Measurements from ENCODE around the gene TNFRSF8. TPM values are rescaled to one million over a fixed set of nuclear protein-coding genes. Genes with fewer than 3 reads are reported as not detected.

TNFRSF8 gene
- polyA plus RNA-seq, 1 of the 3 experiments (the other 2 are of a cell fraction) = 0.07 TPM

GRCh38 chr1:12183095-12183794 is 120.1 kb downstream of the TNFRSF8 start:
- Histone ChIP-seq H3K27me3 (ENCODE audit: insufficient read depth) (no peaks in the 10 kb centered on the region), H2AFZ (ENCODE audit: low read depth) (no peak overlapping the region), H3K9me3 (no peaks in the 10 kb centered on the region), H3K79me2 (ENCODE audit: insufficient read depth) (no peaks in the 10 kb centered on the region), H3K4me1 (ENCODE audit: control insufficient read depth in 1 of 2, insufficient read depth in 2 of 2, low read depth in 1 of 2, low read length in 1 of 2) (peaks cover 12 to 30% of the 10 kb centered on the region in 2 experiments), H3K9me2 (no peaks in the 10 kb centered on the region), H4K20me1 (ENCODE audit: insufficient read depth) (no peaks in the 10 kb centered on the region), H3K36me3 (replicated peaks in 1 of 2; ENCODE audit: control insufficient read depth in 1 of 2, insufficient read depth in 2 of 2, low read length in 1 of 2) (no peaks in the 10 kb centered on the region), H3K27ac (ENCODE audit: low read depth in 2 of 2, low read length in 1 of 2) (no peak overlapping the region), H3K4me2 (no peak overlapping the region), H3K9ac (no peak overlapping the region), H3K4me3 (ENCODE audit: low read depth in 2 of 2, low read length in 1 of 2) (no peak overlapping the region), H3F3A (replicated peaks; ENCODE audit: insufficient read depth) (peaks cover 4% of the 10 kb centered on the region)
- TF ChIP-seq ZBTB33 (IDR thresholded peaks at IDR 0.05; ENCODE audit: borderline replicate concordance, low read depth) (no peak), FOXM1 (IDR thresholded peaks at IDR 0.05; ENCODE audit: low read depth) (no peak), GATA2 (CRISPR knock-in tag; IDR thresholded peaks at IDR 0.05) (no peak), RCOR1 (IDR thresholded peaks at IDR 0.05; ENCODE audit: low read length) (no peak), TCF12 (IDR thresholded peaks at IDR 0.05) (no peak), POLR2AphosphoS5 (IDR thresholded peaks at IDR 0.05; ENCODE audit: low read depth, low read length) (no peak), EP300 (IDR thresholded peaks at IDR 0.05; ENCODE audit: borderline replicate concordance in 1 of 2, low read depth in 1 of 2, low read length in 1 of 2) (no peak)
- TF ChIP-seq, protein P1, sequence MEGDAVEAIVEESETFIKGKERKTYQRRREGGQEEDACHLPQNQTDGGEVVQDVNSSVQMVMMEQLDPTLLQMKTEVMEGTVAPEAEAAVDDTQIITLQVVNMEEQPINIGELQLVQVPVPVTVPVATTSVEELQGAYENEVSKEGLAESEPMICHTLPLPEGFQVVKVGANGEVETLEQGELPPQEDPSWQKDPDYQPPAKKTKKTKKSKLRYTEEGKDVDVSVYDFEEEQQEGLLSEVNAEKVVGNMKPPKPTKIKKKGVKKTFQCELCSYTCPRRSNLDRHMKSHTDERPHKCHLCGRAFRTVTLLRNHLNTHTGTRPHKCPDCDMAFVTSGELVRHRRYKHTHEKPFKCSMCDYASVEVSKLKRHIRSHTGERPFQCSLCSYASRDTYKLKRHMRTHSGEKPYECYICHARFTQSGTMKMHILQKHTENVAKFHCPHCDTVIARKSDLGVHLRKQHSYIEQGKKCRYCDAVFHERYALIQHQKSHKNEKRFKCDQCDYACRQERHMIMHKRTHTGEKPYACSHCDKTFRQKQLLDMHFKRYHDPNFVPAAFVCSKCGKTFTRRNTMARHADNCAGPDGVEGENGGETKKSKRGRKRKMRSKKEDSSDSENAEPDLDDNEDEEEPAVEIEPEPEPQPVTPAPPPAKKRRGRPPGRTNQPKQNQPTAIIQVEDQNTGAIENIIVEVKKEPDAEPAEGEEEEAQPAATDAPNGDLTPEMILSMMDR (IDR thresholded peaks at IDR 0.05) = no peak
- TF ChIP-seq, protein P2, sequence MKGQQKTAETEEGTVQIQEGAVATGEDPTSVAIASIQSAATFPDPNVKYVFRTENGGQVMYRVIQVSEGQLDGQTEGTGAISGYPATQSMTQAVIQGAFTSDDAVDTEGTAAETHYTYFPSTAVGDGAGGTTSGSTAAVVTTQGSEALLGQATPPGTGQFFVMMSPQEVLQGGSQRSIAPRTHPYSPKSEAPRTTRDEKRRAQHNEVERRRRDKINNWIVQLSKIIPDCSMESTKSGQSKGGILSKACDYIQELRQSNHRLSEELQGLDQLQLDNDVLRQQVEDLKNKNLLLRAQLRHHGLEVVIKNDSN (IDR thresholded peaks at IDR 0.05; ENCODE audit: borderline replicate concordance, low read depth) = no peak
- ChIA-PET POLR2A (no interaction called here), CTCF (interaction anchor here (0.9 to 6.2 kb wide), 5 partner anchors 18 to 437 kb away, joined by 3 to 79 read pairs (median 5); no protein-coding TSS in a partner anchor)
- 96% methylated on average over 7 of the region's 7 CpGs for WGBS (ENCODE audit: low lambda C conversion rate)
- no peak for DNase-seq

DNA sequence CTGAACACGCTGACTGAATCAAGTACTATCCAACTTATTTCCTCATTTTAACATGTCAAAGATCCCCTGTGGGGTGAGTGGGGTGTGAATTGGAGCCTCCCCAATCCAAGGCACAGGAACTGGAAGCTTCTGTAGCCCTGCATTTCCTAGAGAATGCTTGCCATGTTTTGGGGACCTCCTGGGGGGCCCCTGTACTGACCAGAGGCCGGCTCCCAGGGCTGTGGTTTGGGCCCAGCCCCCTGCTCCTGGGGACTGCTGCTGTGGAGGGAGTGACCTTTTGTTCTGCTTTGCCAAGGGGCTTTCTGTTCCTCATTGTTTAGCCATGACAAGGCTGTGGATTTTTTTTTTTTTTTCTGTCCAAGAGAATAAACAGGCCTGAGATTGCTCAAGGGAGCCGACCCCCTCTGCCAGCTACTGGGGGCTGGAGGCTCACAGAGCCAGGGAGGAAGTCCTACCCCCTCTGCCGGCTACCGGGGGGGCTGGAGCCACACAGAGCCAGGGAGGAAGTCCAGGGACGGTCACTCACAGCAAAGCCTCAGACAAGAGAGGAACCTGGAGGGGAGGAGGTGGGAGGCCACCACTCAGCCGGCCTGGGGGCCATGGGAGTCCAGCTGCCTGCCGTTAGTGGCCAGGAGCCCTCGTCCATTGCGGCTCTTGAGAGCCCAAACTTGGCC is 121.0 kb downstream of the TNFRSF8 start:
- H3K27me3 ChIP-seq (ENCODE audit: insufficient read depth) = no peaks in the 10 kb centered on the region
- no peaks in the 10 kb centered on the region for H3K36me3 ChIP-seq (replicated peaks in 1 of 2; ENCODE audit: control insufficient read depth in 1 of 2, insufficient read depth in 2 of 2, low read length in 1 of 2)
- peak overlapping the region; percentile 38 for H3K9ac ChIP-seq
- peak; percentile 93 for DNase-seq
- H3K9me2 ChIP-seq = no peaks in the 10 kb centered on the region
- ChIA-PET CTCF (interaction anchor here (1.1 to 6.2 kb wide), 6 partner anchors 9 to 346 kb away, joined by 3 to 79 read pairs (median 4); partner anchors contain the start of gene TNFRSF1B), POLR2A (interaction anchor here (0.8 kb wide), 1 partner anchor 14 kb away, joined by 3 read pairs; no protein-coding TSS in a partner anchor)
- peaks cover 4% of the 10 kb centered on the region for H3F3A ChIP-seq (replicated peaks; ENCODE audit: insufficient read depth)
- peak overlapping the region; percentile 91 for H2AFZ ChIP-seq (ENCODE audit: low read depth)
- no peaks in the 10 kb centered on the region for H3K9me3 ChIP-seq
- H3K4me3 ChIP-seq (ENCODE audit: low read depth in 2 of 2, low read length in 1 of 2) = no peak overlapping the region
- peaks cover 10 to 32% of the 10 kb centered on the region in 2 experiments; a peak in 3 of 4 replicates for H3K4me1 ChIP-seq (ENCODE audit: control insufficient read depth in 1 of 2, insufficient read depth in 2 of 2, low read depth in 1 of 2, low read length in 1 of 2)
- H3K79me2 ChIP-seq (ENCODE audit: insufficient read depth) = no peaks in the 10 kb centered on the region
- 21% methylated on average over 7 of the region's 10 CpGs for WGBS (ENCODE audit: low lambda C conversion rate)
- no peaks in the 10 kb centered on the region for H4K20me1 ChIP-seq (ENCODE audit: insufficient read depth)
- H3K27ac ChIP-seq (ENCODE audit: low read depth in 2 of 2, low read length in 1 of 2) = peak overlapping the region; percentile 17 to 81; a peak in 3 of 4 replicates
- H3K4me2 ChIP-seq = peak overlapping the region; percentile 20
- TF ChIP-seq ZBTB33 (IDR thresholded peaks at IDR 0.05; ENCODE audit: borderline replicate concordance, low read depth) = no peak
- no peak for TF ChIP-seq MAX (IDR thresholded peaks at IDR 0.05; ENCODE audit: low read depth)
- TF ChIP-seq MXI1 (IDR thresholded peaks at IDR 0.05; ENCODE audit: low read depth, low read length) = no peak
- no peak for TF ChIP-seq MEF2A (IDR thresholded peaks at IDR 0.05; ENCODE audit: borderline replicate concordance, low read depth)
- no peak for TF ChIP-seq RCOR1 (IDR thresholded peaks at IDR 0.05; ENCODE audit: low read length)
- TF ChIP-seq SIN3A (IDR thresholded peaks at IDR 0.05; ENCODE audit: borderline replicate concordance, low read depth, low read length) = no peak
- TF ChIP-seq YY1 (IDR thresholded peaks at IDR 0.05; ENCODE audit: low read depth) = no peak
- TF ChIP-seq SMC3 (IDR thresholded peaks at IDR 0.05; ENCODE audit: low read depth, low read length) = peak; percentile 24; the same call in 1 of the 2 replicates
- TF ChIP-seq ELF1 (IDR thresholded peaks at IDR 0.05) = peak; percentile 59; the same call in 1 of the 2 replicates
- no peak for TF ChIP-seq GATA2 (CRISPR knock-in tag; IDR thresholded peaks at IDR 0.05)
- peak; percentile 63 for TF ChIP-seq CHD2 (IDR thresholded peaks at IDR 0.05; ENCODE audit: low read length, partially characterized antibody)
- no peak for TF ChIP-seq RXRA (IDR thresholded peaks at IDR 0.05; ENCODE audit: borderline replicate concordance, low read depth)
- TF ChIP-seq TCF12 (IDR thresholded peaks at IDR 0.05) = peak; percentile 58
